ENCODE data around the gene PCDHA8. TPM values are rescaled to one million over a fixed set of nuclear protein-coding genes. Genes with fewer than 3 reads are reported as not detected.
"Not testable (repeated sequence)": the region's sequence is repeated elsewhere in the genome, so short reads cannot be mapped to it uniquely, and the experiment has no call there.

The PCDHA8 gene
- total RNA-seq, 2 donors from 2014 or later, result 0.06 to 0.10 TPM

DNA sequence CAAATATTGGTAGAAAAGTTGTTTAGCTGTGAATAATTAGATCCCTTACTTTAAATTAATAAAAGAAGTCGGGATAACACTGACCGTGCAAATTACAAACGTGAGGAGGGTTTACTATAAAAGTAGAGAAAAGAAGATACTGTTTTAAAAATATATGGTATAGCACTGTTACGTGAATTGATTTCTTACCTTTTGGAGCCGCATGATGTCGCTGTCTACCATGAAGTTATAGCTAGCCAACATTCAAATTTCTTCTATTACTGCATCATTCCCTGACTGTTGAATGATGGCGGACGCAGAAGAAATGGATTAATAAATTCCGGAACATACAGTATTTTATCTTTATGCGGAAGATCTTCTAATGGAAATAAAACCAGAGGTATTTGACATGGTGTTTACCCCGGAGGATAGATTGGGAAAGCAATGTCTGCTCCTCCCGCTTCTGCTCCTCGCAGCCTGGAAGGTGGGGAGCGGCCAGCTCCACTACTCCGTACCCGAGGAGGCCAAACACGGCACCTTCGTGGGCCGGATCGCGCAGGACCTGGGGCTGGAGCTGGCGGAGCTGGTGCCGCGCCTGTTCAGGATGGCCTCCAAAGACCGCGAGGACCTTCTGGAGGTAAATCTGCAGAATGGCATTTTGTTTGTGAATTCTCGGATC lies 13.2 kb upstream of the PCDHA8 start, which contains the start of gene PCDHA6:
Gene PCDHA6, plus strand, starts transcription at position 257 of the 658 bp plus-strand sequence. Its CDS starts 132 bp downstream, at position 389.
- no peak for DNase-seq
- no peak for ATAC-seq
- intact Hi-C loops (cut with DNase I), result no loop called here

DNA sequence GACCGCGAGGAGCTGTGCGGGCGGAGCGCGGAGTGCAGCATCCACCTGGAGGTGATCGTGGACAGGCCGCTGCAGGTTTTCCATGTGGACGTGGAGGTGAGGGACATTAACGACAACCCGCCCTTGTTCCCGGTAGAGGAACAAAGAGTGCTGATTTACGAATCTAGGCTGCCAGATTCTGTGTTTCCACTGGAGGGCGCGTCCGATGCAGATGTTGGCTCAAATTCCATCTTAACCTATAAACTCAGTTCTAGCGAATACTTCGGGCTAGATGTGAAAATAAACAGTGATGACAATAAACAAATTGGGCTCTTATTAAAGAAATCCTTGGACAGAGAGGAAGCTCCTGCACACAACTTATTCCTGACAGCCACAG lies 12.6 kb upstream of the PCDHA8 start:
- ATAC-seq (no peak), DNase-seq (no peak)
- intact Hi-C loops (cut with DNase I), result no loop called here

DNA sequence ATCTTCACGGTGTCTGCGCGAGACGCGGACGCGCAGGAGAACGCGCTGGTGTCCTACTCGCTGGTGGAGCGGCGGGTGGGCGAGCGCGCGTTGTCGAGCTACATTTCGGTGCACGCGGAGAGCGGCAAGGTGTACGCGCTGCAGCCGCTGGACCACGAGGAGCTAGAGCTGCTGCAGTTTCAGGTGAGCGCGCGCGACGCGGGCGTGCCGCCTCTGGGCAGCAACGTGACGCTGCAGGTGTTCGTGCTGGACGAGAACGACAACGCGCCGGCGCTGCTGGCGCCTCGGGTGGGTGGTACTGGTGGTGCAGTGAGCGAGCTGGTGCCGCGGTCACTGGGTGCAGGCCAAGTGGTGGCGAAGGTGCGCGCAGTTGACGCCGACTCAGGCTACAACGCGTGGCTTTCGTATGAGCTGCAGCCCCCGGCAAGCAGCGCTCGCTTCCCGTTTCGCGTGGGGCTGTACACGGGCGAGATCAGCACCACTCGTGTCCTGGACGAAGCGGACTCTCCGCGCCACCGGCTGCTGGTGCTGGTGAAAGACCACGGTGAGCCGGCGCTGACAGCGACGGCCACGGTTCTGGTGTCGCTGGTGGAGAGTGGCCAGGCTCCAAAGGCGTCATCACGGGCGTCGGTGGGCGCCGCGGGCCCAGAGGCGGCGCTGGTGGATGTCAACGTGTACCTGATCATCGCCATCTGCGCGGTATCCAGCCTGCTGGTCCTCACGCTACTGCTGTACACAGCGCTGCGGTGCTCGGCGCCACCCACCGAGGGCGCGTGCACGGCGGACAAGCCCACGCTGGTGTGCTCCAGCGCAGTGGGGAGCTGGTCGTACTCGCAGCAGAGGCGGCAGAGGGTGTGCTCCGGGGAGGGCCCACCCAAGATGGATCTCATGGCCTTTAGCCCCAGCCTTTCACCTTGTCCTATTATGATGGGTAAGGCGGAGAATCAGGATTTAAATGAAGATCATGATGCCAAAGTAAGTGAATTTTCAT lies 11.2 kb upstream of the PCDHA8 start:
- intact Hi-C loops (cut with DNase I), result not testable (repeated sequence)

DNA sequence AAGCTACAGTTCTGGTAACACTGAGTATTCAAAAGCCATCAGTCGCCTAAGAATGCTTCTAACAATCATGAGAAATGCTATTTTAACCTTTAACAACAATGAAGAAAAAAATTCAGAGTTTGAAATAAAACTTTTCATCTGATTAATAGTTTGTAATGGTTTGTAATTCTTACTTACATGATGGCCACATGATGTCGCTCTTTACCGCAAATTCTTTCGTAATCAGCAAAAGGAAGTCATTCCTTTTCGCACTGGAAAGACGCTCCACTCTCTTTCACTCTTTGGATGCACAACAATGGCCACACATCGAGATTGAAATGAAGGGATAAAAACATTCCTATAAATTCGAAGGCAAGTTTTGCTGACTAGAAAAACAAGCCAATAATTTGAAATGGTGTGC lies 7.0 kb upstream of the PCDHA8 start, which contains the start of gene PCDHA7:
Gene PCDHA7, plus strand, starts transcription at position 277 of the 400 bp plus-strand sequence. Its CDS starts 115 bp downstream, at position 392.
- ATAC-seq, result no peak
- DNase-seq, result no peak
- intact Hi-C loops (cut with DNase I), result no loop called here

More for the DNA sequence above, 11.2 kb upstream of the PCDHA8 start:
- not testable (repeated sequence) for ATAC-seq, DNase-seq

DNA sequence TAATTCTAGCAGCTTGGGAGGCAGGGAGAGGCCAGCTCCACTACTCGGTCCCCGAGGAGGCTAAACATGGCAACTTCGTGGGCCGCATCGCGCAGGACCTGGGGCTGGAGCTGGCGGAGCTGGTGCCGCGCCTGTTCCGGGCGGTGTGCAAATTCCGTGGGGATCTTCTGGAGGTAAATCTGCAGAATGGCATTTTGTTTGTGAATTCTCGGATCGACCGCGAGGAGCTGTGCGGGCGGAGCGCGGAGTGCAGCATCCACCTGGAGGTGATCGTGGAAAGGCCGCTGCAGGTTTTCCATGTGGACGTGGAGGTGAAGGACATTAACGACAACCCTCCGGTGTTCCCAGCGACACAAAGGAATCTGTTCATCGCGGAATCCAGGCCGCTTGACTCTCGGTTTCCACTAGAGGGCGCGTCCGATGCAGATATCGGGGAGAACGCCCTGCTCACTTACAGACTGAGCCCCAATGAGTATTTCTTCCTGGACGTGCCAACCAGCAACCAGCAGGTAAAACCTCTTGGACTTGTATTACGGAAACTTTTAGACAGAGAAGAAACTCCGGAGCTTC lies 6.5 kb upstream of the PCDHA8 start:
- intact Hi-C loops (cut with DNase I); DNase-seq; ATAC-seq: not testable (repeated sequence)

DNA sequence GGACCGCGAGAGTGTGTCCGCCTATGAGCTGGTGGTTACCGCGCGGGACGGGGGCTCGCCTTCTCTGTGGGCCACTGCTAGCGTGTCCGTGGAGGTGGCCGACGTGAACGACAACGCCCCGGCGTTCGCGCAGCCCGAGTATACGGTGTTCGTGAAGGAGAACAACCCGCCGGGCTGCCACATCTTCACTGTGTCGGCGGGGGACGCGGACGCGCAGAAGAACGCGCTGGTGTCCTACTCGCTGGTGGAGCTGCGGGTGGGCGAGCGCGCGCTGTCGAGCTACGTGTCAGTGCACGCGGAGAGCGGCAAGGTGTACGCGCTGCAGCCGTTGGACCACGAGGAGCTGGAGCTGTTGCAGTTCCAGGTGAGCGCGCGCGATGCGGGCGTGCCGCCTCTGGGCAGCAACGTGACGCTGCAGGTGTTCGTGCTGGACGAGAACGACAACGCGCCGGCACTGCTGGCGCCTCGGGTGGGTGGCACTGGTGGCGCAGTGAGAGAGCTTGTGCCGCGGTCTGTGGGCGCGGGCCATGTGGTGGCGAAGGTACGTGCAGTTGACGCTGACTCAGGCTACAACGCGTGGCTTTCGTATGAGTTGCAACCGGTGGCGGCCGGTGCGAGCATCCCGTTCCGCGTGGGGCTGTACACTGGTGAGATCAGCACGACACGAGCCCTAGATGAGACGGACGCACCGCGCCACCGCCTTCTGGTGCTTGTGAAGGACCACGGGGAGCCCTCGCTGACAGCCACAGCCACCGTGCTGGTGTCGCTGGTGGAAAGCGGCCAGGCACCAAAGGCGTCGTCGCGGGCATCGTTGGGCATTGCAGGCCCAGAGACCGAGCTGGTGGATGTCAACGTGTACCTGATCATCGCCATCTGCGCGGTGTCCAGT lies 5.1 kb upstream of the PCDHA8 start:
- DNase-seq (no peak), ATAC-seq (no peak)
- intact Hi-C loops (cut with DNase I), result no loop called here

DNA sequence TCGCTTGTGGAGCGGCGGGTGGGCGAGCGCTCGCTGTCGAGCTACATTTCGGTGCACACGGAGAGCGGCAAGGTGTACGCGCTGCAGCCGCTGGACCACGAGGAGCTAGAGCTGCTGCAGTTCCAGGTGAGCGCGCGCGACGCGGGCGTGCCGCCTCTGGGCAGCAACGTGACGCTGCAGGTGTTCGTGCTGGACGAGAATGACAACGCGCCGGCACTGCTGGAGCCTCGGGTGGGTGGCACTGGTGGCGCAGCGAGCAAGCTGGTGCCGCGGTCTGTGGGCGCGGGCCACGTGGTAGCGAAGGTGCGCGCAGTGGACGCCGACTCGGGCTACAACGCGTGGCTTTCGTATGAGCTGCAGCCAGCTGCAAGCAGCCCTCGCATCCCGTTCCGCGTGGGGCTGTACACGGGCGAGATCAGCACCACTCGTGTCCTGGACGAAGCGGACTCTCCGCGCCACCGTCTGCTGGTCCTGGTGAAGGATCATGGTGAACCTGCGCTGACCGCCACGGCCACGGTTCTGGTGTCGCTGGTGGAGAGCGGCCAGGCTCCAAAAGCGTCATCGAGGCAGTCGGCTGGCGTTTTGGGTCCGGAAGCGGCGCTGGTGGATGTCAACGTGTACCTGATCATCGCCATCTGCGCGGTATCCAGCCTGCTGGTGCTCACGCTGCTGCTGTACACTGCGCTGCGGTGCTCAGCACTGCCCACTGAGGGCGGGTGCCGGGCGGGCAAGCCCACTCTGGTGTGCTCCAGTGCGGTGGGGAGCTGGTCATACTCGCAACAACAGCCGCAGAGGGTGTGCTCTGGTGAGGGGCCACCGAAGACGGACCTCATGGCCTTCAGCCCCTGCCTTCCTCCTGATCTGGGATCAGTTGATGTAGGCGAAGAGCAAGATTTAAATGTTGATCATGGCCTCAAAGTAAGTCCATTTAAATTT lies 2.1 kb downstream of the PCDHA8 start:
- DNase-seq (no peak), ATAC-seq (no peak)
- intact Hi-C loops (cut with DNase I), result no loop called here

DNA sequence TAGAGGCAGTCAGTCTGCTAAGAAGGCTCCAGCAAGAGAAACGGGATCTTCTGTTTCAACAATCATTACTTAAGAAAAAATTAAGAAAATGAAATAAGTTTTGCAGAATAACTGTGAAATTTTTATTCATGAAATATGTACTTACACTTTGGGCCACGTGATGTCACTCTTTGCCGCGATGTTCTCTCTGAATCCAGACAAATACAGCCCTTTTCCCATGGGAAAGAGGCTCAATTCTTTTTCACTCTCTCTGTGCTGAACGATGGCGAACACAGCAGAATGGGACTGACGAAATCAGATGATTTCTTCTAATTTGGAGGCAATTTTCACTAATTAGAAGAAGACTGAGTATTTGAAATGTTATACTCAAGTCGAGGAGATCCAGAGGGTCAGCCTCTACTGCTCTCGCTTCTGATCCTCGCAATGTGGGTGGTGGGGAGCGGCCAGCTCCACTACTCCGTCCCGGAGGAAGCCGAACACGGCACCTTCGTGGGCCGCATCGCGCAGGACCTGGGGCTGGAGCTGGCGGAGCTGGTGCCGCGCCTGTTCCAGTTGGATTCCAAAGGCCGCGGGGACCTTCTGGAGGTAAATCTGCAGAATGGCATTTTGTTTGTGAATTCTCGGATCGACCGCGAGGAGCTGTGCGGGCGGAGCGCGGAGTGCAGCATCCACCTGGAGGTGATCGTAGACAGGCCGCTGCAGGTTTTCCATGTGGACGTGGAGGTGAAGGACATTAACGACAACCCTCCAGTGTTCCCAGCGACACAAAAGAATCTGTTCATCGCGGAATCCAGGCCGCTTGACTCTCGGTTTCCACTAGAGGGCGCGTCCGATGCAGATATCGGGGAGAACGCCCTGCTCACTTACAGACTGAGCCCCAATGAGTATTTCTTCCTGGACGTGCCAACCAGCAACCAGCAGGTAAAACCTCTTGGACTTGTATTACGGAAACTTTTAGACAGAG lies 7.4 kb downstream of the PCDHA8 start, which contains the start of gene PCDHA9:
Gene PCDHA9, plus strand, starts transcription at position 244 of the 964 bp plus-strand sequence. Its CDS starts 114 bp downstream, at position 358.
- ATAC-seq; intact Hi-C loops (cut with DNase I); DNase-seq: not testable (repeated sequence)

DNA sequence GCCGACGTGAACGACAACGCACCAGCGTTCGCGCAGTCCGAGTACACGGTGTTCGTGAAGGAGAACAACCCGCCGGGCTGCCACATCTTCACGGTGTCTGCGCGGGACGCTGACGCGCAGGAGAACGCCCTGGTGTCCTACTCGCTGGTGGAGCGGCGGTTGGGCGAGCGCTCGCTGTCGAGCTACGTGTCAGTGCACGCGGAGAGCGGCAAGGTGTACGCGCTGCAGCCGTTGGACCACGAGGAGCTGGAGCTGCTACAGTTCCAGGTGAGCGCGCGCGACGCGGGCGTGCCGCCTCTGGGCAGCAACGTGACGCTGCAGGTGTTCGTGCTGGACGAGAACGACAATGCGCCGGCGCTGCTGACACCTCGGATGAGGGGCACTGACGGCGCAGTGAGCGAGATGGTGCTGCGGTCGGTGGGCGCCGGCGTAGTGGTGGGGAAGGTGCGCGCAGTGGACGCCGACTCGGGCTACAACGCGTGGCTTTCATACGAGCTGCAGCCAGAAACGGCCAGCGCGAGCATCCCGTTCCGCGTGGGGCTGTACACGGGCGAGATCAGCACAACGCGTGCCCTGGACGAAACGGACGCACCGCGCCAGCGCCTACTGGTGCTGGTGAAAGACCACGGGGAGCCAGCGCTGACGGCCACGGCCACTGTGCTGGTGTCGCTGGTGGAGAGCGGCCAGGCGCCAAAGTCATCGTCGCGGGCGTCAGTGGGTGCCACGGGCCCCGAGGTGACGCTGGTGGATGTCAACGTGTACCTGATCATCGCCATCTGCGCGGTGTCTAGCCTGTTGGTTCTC lies 9.0 kb downstream of the PCDHA8 start:
- not testable (repeated sequence) for DNase-seq, ATAC-seq
- intact Hi-C loops (cut with DNase I), result loop anchor here in 1 of 2 donors (10.0 kb wide), 1 partner anchor 195 kb away; no protein-coding TSS in a partner anchor

DNA sequence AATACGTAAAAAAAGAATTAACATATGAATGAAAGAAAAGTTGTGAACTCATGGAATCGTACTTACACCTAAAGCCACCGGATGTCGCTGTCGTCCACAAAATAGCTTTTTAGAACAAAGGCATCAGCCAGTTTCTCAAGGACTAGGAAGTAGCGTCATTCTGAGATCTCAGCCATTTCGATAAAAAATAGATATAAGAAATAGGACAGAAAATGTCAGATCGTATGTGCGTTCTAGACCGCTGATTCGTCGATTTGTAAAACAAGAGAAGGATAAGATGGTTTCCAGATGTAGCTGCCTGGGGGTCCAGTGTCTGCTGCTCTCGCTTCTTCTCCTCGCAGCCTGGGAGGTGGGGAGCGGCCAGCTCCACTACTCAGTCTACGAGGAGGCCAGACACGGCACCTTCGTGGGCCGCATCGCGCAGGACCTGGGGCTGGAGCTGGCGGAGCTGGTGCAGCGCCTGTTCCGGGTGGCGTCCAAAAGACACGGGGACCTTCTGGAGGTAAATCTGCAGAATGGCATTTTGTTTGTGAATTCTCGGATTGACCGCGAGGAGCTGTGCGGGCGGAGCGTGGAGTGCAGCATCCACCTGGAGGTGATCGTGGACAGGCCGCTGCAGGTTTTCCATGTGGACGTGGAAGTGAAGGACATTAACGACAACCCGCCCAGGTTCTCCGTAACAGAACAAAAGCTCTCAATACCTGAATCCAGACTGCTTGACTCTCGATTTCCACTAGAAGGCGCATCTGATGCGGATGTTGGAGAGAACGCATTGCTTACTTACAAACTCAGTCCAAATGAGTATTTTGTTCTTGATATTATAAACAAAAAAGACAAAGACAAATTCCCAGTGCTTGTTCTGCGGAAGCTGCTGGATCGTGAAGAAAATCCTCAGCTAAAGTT lies 15.0 kb downstream of the PCDHA8 start, which contains the start of gene PCDHA10:
Gene PCDHA10, plus strand, starts transcription at position 126 of the 903 bp plus-strand sequence. Its CDS starts 152 bp downstream, at position 278.
- no peak for ATAC-seq
- no peak for DNase-seq
- intact Hi-C loops (cut with DNase I), result loop anchor here in 1 of 2 donors (10.0 kb wide), 1 partner anchor 189 kb away; no protein-coding TSS in a partner anchor

DNA sequence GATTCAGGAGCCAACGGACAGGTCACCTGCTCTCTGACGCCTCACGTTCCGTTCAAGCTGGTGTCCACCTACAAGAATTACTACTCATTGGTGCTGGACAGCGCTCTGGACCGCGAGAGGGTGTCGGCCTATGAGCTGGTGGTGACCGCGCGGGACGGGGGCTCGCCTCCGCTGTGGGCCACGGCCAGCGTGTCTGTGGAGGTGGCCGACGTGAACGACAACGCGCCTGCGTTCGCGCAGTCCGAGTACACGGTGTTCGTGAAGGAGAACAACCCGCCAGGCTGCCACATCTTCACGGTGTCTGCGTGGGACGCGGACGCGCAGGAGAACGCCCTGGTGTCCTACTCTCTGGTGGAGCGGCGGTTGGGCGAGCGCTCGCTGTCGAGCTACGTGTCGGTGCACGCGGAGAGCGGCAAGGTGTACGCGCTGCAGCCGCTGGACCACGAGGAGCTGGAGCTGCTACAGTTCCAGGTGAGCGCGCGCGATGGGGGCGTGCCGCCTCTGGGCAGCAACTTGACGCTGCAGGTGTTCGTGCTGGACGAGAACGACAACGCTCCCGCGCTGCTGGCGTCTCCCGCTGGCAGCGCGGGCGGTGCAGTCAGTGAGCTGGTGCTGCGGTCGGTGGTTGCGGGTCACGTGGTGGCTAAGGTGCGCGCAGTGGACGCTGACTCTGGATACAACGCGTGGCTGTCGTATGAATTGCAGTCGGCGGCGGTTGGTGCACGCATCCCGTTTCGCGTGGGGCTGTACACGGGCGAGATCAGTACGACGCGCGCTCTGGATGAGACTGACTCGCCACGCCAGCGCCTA lies 16.4 kb downstream of the PCDHA8 start:
- ATAC-seq, result no peak
- intact Hi-C loops (cut with DNase I), result loop anchor here in 1 of 2 donors (10.0 kb wide), 1 partner anchor 187 kb away; no protein-coding TSS in a partner anchor
- DNase-seq, result no peak

DNA sequence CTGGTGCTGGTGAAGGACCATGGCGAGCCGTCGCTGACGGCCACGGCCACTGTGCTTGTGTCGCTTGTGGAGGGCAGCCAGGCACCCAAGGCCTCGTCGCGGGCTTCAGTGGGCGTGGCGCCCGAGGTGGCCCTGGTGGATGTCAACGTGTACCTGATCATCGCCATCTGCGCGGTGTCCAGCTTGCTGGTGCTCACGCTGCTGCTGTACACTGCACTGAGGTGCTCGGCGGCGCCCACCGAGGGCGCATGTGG lies 16.9 kb downstream of the PCDHA8 start:
- intact Hi-C loops (cut with DNase I), result loop anchor here in 1 of 2 donors (10.0 kb wide), 1 partner anchor 187 kb away; no protein-coding TSS in a partner anchor
- no peak for DNase-seq
- ATAC-seq, result no peak

Measured in left cardiac atrium (tissue), 4 donors.